HG02571 (cell line): ENCODE measurements around the gene ZBTB16.
"Not testable (repeated sequence)": the region's sequence is repeated elsewhere in the genome, so short reads cannot be mapped to it uniquely, and the experiment has no call there.

Source experiments
- ATAC-seq: cut with Tn5 transposase; IDR thresholded peaks from one replicate; pipeline ENCODE4 v1.9.1; 2021; ENCODE audit warnings: mild to moderate bottlenecking, moderate library complexity; ENCODE audit not compliant: unreplicated experiment

Gene ZBTB16

DNA sequence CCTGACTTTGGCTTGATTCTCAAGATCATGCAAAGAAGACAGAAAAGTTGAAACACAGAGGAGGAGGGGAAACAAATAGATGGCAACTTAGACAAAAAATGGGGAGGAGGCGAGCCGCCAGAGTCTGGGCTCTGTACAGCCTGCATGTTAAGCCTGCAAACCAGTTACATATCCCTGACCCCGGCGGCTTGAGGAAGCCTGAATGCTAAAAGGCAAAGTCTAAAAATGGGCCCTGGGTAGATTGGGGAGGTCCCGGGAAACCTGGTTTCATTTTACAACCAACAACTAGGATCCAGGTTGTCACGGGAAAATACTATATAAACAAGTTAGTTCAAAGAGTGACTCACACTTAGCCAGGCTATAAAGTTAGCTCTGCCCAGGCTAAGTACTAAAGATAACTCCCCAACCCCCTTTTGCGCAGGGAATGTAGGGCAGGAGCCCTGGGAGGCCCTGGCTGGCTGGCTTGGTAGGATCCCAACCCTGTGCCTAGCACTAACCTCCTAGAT is 18.8 kb upstream of the ZBTB16 start:
- ATAC-seq: no peak

DNA sequence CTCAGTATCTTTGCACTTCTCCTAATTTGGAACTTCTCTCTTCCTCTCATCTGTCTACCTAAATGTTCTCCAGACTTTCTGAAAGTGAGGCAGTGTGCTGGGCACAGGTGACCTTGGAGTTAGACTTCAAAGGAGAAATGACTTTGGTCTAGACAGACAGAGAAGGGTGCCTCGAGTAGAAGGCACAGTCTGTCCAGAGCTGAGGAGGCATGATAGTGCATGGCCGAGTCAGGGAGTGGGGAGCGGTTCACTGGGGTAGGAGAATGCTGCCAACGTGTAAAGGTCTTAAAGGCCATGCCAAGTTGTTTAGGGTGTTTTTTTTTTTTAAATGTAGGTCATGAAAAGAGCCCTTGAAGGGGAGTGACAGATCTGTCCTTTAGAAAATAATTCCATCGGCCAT is 17.3 kb upstream of the ZBTB16 start:
- ATAC-seq: no peak

DNA sequence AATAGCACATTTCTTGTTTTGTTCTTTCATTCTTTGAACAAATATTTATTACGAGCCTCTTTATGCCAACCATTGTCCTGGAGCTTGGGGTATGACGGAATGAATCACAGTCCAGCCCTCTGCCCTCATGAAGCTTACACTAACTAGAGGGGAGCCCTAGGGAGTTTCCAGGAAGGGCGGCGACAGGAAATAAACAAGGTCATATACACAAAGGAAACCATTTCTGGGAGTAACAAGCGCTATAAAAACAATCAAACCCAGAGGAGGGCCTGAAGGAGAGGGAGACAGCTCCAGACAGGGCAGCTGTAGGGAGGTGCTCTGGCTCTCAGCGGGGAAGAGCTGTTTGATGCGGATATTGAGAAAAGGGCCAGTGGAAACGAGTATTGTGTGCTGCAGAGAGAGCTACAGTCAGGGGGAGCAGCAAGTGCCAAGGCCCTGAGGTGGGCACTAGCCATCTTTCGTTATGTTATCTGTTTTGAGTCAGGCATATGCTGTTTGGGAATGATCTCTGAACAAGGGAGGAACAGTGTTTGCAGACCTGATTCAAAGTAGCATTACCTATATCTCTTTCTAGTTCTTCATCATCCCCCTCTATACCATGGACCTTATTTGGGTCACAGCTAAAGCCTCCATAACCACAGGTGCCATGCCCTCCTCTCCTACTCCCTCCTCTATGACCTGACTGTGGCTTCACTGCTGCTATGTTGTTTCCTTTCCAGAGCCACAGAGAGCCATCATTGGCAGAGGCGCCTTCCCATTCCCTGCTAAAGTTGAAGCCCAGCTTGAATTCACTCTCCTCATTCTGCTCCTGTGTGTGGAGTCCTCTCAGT is 15.3 kb upstream of the ZBTB16 start:
- ATAC-seq: no peak

DNA sequence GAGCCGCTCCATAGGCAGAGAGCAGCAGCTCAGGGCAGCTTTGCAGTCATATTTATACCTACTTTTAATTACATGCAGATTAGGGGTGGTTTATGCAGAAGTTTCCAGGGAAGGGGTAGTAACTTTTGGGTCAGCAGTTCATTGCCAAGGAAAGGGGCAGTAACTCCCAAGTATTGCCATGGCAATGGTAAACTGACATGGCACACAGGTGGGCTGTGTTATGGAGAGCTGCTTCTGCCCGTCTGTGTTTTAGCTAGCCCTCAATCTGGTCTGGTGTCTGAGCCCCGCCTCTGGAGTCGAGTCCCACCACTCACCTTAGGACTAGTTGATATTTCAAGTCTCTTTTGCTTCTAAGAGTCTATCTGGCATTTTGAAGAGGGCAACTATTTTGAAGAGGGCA is 12.2 kb upstream of the ZBTB16 start:
- ATAC-seq: no peak

DNA sequence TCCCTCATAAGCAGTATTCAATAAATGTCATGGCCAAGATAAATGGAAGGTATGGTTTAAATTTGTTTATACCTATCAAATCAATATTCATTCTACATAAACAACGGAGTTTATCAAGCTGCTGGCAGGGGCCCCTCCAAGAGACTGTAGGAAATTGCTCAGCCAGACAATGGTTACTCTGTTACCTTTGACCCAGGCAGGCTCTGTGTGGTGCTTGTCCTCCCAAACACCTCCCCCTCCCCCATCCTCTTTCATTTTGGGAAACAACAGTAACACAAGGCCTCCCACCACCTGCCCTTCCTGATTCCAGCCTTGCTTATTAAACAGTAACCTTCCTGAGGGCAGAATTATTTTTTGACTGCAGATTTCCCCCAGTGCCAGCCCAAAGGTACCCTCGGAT is 10.5 kb upstream of the ZBTB16 start:
- ATAC-seq: no peak

DNA sequence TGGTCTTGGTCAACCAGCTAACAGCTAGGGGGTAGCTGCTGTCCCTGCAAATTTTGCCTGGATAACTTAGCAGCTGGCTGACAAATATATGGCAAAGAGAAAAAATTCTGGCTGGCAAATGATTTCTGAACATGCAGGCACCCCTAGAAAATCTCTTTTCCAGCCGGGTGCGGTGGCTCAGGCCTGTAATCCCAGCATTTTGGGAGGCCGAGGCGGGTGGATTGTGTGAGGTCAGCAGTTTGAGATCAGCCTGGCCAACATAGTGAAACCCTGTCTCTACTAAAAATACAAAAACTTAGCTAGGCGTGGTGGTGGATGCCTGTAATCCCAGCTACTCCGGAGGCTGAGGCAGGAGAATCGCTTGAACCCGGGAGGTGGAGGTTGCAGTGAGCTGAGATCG is 9.7 kb upstream of the ZBTB16 start:
- ATAC-seq: not testable (repeated sequence)

DNA sequence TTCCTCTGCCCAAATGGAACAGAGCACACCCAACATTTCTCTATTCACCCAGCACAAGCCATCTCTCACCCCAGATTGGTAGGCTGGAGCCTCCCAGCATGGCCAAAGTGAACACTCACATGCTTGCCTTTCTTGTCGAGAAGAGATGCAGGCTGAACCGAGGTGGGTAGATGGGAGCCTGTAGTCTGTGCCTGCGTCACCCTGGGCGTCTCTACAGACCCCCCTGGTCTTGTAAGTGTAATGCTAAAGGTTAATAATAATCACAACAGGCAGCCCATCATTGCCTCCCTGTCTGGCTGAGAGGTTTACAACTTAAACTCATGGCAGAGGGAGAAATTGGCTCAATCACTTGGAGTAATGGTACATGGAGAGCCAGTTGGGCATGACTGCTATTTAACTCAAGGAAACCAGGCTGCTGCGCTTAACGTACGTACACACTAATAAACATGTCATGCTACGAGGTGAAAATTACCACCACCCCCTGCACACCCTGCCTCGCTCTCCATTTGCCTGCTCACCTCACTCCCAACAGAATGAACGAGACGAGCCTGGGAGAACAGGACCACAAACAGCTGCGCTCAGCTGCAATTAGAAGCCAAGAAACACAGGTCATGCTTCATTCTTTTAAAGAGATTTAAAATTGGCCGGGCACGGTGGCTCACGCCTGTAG is 9.1 kb upstream of the ZBTB16 start:
- ATAC-seq: no peak

DNA sequence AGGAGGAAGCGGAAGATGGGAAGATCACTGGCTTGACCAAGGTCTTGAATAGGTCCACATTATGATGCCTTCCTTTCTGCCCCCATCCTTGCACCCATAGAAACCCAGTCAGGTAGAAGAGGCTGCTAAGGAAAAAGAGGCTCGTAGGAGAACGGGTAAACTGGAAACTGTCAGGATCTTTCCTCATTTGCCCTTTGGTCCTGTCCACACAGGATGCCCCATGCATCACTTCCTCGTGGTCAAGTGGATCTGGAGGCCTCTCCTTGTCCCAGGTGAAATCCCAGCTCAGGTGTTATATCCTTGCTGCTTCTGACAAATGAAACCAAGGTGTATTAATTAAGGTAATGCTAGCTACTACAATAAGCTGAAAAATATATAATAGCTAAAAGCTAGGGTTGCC is 8.0 kb upstream of the ZBTB16 start:
- ATAC-seq: no peak

DNA sequence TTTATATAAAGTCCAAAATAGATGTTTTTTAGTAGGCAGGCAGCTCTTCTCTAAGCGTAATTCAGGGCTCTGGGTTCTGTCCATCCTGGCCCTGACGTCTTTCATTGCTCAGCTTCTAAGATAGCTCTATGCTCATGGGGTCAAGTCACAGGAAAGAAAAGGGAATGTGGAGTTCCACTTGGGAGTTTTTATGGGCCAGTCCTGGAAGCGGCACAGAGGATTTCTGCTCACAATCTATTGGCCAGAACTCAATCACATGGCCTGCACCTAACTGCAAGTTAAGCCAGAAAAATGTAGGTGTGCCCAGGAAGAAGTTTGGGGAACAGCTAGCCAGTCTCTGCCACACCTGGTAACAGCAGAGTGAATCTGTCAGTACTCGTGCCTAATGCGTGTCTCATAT is 7.4 kb upstream of the ZBTB16 start:
- ATAC-seq: no peak

DNA sequence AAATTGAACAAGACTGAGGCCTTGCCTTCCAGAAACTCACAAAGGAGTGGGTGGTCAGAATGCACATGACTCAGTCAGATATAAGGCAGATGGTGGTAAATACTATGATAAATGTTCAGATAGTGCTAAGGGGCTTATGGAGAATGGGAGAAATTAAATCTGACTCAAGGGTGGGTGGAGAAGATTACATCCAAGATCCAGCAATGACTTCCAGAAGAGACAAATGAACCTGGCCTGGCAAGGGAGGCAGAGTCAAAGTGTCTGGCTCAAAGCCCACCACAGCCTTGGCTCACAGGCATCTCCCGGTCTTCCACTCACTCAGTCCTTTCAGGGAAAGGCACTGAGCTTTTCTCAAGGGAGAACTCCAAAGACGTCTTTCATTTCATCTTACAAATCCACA is 6.1 kb upstream of the ZBTB16 start:
- ATAC-seq: no peak

DNA sequence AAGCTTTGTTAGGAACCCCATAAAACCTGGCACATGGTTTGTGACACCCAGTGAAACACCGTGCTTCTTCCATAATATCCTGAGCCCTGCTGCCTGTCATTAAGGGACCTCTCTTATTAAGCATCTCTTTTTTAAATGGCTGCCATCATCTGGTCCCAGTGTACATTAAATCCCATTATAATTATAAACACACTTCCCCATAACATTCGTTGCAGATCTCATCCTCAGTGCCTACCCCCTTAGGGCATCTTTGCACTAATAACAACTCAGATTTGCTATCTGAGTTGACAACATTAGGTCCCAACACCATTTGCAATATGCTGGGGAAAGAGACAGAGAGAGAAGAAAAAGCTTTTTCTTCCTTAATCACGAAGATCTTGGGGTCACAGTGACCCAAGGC is 4.7 kb upstream of the ZBTB16 start:
- ATAC-seq: no peak

DNA sequence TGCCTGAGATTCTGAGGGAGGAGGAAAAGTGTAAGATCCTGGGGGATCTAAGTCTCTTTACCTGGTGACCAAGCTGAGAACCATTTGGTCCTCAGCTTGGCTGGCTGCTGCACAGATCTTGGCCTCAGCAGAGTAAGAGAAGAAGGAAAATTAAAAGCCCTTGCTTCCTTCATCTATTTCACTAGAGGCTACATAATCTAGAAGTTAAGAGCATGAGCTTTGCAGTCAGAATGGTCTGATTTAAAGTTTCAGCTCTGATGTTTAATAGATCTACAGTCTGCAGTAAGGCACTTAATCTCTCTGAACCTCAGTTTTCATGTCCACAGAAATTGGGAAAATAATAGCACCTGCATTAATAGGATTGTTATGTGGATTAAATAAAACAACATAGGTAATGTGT is 3.1 kb upstream of the ZBTB16 start:
- no peak for ATAC-seq

DNA sequence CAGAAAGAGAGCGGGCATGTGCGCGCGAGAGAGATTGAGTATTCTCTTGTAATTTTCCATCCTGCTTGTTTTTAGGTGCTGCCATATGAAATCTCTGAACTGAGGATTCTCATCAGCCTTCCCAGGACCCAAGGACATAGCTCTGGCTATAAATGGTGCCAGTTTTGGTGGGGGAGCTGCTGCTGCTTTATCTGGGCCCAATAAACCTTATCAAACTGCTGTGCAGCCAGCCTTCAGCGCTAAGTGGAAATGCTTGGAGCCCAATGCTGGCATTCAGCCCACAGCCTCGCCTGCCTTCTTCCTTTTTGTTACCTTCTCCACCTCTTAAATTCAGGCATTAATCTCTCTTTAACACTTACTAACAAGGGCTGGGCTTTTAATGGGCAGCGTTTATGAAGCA is 2.4 kb upstream of the ZBTB16 start:
- ATAC-seq: no peak

DNA sequence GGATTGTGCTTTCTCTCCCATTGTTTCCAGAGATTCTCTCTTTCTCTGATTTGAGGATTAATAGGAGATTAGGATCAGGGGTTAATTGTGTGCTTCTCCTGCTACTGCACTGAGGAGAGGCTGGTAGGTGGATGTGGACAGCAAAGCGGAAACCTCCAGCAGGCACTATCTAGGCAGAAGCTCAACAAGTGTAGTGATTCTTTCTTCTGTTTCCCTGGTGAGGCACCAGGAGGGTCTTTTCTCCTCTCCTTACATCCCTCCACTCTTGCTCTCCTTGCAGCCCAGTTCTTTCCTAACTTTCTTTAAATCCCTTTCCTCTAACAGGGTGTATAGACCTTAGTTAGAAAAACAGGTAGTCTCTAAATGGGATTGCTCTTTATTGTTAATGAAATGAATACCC is 1.9 kb upstream of the ZBTB16 start:
- ATAC-seq: no peak

DNA sequence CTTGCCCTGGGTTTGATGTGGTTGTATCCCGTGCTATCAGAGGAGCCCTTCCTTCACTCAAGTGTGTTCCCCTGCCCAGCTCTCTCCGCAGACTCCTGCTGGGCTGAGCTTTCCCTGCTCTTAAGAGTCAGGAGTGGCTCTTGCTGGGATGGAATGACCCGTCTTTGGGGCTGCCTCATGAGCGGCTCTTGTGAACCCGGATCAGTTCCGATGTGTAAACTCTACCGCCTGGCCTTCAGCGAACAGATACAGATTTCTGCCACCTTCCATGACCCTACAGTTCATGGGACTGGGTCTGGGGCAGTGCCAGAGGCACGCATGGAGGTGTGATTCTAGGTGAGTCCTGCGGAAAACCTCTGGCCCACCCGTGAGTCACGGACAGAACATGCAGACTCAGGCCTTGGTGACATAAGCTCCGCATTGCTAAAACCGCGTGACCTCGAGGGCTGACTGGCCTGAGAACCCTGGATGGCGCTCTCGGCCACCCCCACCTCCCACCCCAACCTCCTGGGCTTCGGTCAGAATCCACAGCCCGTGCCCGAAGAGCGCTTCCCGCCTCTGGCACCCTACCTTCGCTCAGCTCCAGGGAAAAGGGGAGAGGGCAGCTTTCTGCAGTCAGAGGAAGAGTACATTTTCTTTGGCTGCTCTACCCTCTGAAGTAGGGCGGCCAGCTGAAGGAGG is 1.3 kb upstream of the ZBTB16 start:
- no peak for ATAC-seq

DNA sequence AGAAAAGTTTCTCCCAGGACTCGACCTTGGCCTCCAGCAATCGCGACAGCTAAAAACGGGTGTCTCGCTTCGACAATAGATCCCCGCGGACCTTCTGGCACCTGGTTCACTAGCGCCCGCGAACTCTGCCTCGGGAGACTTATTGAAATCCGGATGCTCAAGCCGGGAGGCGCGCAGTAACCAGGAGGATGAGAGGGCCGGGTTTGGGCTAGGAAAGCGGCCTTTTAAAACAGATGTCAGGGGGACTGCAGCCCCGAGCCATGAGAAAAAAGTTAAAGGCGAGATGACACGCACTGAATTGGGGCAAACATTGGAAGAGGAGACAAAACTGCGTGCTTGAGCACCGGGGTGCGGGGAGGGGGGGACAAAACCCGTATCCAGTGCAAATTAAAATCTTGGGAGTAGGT is 637 bp upstream of the ZBTB16 start:
- ATAC-seq: no peak

DNA sequence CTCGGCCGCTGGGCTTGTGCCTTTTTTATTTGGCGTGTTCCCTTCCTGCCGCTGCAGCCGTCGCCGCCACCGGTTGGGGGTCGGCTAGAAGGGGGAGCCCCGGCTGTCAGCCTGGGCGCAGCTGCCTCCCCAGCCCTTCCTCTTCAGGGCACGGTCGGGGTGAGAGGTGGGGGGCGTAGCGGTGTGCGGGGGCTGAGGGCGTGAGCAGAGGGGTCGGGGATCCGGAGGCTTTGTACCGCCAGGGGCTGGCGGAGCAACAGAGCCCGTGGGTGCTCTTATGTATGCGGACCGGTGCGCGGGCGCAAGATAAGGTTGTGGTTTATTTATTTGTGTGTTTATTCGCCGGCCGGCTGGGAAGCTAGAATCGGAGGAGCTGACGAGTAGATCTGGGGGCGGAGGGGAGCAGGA is 477 bp downstream of the ZBTB16 start:
- no peak for ATAC-seq

DNA sequence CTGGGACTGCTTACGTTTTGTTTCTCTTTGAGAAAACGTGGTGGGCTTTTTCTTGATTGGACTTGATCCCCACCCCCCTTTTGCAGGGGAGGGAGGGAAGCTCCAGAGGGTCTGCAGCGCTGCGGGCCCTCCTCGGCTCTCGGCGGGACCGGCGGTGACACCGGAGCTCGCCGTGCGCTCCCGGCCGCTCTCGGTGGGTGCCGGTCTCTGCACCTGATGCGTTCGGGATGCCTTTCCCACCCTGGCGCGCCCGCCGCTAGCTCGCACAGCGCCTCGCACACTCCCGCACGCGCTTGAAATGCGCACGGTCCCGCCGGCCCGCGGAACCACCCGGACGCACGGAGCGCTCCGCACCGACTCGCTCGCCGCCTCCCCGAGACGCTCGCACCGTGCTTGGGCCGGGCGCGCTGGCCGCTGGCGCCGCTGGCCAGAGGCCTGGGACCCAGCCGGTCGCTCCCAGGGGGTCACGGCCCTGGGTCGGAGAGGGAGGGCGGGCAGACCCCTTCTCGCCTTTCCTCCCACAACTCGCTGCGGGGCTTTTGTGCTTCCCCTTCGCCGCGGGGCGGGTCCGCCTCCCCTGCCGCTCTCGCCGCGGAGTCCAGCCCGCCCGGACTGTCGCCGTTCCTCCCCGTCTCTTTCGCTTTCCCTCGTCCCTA is 1.0 kb downstream of the ZBTB16 start:
- ATAC-seq: no peak

DNA sequence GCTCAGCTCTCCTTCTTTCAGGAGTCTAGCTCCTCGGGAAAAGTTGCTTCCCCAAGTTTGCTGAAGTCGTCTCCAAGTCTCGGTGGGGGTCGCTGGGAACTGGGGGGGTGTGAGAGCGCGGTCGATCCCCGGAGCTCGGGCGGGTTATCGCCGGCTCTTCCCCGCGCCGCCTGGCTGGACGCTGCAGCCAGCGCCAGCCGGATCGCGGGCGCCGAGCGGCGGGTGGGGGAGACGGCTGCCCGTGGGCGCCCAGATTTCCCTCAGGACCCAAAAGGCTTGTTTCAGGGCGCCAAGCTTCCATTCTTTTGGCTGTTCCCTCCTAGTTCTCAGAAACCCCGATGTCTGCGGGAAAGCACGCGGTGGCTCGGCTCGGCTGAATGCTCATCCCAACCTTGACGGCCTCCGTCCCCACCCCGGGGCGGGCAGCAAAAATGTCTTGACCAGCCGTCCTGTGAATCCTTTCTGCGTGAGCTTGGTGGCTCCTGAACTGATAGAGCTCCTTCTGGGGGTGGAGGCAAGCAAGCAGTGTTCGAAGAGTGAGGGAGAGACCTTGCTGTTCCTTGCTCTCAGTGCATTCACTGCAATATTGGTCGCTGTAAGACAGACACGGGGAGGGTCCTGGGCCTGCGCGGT is 1.7 kb downstream of the ZBTB16 start:
- no peak for ATAC-seq

DNA sequence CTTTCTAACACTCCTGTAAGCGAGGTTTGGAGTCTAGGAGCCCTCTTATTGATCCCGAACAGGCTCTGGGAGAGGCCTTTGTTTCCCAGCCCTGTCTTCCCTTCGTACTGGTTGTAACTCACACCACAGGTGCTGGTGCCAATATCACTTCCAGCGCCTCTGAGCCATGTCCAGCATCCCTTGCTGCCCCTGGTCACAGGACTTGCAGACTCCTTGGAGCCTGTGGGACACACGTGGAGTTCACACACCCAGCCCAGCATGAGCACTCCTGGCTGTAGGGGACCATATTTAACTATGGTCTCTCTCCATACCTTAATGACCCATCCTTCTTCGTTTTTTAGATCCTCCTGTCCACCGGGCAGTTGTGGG is 2.2 kb downstream of the ZBTB16 start:
- no peak for ATAC-seq

DNA sequence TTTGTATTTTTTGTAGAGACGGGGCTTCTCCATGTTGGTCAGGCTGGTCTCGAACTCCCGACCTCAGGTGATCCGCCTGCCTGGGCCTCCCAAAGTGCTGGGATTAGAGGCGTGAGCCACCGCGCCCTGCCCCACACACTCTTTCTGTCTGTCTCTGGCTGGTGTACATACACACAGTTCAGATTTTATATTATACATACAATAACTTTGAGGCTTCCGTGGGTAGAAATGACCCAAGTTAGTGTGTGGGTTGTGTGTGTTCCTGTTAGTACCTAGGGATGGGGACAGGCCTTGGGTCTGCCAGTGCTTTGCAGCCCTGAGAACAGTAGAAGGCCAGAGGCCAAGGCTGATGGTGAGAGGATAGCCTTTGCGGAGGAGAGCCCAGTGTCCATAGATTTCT is 2.8 kb downstream of the ZBTB16 start:
- no peak for ATAC-seq
